Inferior parietal cortex (tissue), 1 donor: ENCODE results near the gene AACS.

Experiments
- DNase-seq: peaks from one replicate; pipeline ENCODE4 v3.0.0-alpha.2; 2016; ENCODE audit errors: extremely low spot score

The AACS gene

DNA sequence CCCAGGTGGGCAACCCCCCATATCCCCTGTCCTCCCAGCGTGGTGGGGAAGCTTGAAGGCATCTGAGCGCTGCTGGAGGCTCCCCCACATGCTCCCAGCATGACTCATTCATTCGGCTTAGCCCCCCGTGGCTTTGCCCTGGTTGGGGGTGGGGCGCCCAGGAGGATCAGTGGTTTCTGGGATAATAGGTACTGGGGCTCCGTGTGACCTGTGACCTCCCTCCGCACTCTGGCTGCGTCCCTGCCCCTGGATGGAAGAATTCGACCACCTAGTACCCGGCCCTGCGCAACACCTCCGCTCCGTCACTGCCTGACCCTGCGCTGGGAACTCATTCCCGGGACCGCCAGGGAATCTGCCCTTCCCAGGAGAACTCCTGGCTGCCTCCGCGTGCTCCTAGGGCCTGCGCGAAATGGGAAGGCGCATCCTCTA is 120.1 kb downstream of the AACS start:
- DNase-seq, result no peak

GRCh38 chr12:125185740-125186470 is 120.7 kb downstream of the AACS start, which contains the start of gene TMEM132B:
Gene TMEM132B, plus strand, starts transcription at chr12:125186386.
- DNase-seq, result no peak

GRCh38 chr12:125186471-125187147 is 121.4 kb downstream of the AACS start:
- DNase-seq, result no peak

GRCh38 chr12:125187148-125187745 is 122.0 kb downstream of the AACS start:
- no peak for DNase-seq

DNA sequence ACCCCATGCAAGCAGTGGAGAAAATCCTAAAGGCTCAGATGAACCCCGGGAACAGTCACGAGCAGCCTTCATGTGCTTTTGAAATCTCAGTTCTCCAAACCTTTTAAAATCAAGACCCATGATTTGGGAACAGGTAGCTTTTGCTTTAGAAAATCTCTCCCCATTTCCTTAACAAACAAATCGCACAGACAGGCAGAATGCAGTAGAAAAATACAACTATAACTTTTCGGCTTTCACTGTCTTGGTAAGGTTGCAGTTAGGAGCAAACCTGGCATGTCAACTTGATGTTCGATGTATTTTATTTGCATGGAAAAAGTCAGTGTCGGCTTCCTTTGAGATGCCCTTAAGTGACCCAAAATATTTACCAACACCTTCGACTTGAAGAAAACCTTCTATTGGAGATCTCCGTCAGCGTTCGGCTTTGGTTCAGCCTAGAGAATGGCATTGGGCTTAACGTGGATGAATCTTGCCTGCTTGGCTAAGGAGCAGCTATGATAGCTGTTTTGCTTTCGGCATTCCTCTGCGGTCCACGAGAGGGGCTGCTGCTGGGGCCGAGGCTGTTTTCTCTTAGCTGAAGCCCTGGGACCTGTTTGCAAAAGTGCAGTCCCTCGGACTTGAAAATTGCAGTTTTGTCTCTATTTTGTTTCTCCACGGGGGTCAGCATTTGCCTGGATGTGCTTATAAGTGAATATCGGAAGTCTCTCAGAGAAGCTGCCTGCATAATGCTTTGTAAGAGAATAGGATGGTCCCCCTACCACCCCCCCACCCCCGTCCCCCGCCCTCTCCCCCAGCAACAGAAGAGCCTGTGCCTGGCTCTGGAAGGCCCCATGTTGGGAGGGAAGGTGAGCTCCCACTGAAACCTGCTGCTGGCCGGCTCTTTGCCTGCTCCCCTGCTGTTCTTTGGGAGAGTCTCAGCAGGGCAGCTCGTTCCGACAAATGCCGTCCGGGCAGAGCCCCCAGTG is 122.8 kb downstream of the AACS start:
- DNase-seq, result no peak

DNA sequence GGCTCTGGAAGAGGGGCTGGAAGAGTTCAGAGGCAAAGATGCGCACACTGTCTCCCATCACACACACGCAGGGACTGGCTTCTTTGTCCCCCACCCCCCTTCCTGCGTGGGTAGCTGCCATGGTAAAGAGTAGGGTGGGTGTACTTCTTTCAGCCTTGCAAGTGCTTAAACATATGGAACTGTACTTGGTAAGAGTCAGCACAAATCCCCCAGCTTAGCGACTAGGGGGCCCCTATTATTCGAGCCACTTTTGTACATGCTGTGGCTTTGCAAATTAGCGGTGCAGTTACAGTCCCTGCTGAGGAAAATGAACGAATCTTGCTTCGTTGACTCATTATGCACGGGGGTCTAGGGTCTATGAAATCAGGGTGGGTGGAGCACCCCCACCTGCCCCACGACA is 123.8 kb downstream of the AACS start:
- no peak for DNase-seq

DNA sequence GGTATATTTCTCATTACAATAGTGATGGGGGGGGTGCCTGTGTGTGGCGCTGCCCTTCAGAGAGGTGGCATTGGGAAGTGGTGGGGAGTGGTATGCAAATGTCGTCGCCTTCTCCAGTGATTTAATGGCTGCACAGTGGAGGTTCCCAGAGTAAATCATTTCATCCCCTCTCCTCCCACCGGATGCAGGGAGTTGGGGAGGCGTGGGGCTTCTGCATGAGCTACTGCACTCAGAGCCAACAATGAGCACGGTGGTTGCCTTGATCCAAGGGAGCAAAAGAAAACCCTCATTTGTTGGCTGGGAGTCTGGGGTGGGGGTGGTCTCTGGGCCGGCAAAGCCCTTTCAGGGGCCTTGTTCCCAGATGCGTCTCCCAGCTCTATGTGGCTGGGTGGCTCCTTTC is 124.3 kb downstream of the AACS start:
- no peak for DNase-seq

DNA sequence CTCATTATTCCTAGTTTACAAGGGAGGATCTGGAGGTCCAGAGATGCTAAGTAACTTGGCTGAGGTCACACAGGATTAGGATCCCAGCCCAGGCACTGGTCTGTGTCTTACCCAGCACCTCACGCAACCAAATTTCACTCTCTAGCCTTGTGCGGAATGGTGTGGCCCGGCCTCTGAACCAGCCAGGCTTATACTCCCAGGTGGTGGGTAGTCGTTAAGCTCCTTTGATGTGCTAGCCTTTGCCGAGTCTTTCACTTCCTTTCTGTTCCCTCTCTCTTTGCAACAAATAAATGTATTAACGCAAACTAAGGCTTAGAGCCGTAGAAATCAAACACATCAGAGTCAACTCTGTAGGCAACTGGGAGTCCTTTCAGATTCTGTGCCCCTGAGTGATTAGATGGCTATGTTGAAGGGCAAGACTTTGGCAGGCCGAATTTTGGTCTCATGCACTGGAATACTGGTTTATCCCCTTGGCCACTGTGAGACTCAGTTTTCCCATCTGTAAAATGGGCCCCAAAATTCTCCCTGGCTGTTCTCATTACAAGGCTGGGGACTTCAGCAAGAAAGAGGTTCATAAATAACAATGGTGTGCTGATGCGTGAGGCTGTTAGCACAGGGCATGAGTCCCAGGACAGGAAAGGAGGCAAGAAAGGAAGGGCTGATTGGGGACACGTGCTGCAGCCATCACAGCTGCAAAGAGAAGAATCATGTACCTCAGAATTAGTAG is 126.3 kb downstream of the AACS start:
- no peak for DNase-seq

- DNase-seq, result no peak
These were observed 127.5 kb downstream of the AACS start for GRCh38 chr12:125192690-125193221.
